KMS-11 (cell line): ENCODE data around the gene DYNLT5.
"Not testable (repeated sequence)": the region's sequence is repeated elsewhere in the genome, so short reads cannot be mapped to it uniquely, and the experiment has no call there.

Source experiments
- H2AFZ ChIP-seq: fragments of 200-600 bp; sonication (generic); 2 replicates; pipeline ENCODE4 v1.6.1; 2016; ENCODE audit warnings: antibody characterized with exemption, mixed run types, low read depth
- H3K27ac ChIP-seq: fragments of 200-600 bp; sonication (generic); 2 replicates; pipeline ENCODE4 v1.6.1; 2016; ENCODE audit warnings: mild to moderate bottlenecking, mixed run types
- H3K27me3 ChIP-seq: fragments of 200-600 bp; sonication (generic); 2 replicates; pipeline ENCODE4 v1.6.1; 2017; ENCODE audit warnings: mild to moderate bottlenecking, low read depth, mixed run types, moderate library complexity; ENCODE audit not compliant: insufficient read depth
- H3K36me3 ChIP-seq: fragments of 200-600 bp; sonication (generic); 2 replicates; pipeline ENCODE4 v1.6.1; 2017; ENCODE audit warnings: mild to moderate bottlenecking, mixed run types; ENCODE audit not compliant: insufficient read depth
- H3K4me1 ChIP-seq: fragments of 200-600 bp; sonication (generic); 2 replicates; pipeline ENCODE4 v1.6.1; 2016; ENCODE audit warnings: mild to moderate bottlenecking, low read depth, mixed run types; ENCODE audit not compliant: poor library complexity, severe bottlenecking
- H3K4me2 ChIP-seq: fragments of 200-600 bp; sonication (generic); 2 replicates; pipeline ENCODE4 v1.7.0; 2016; ENCODE audit warnings: mild to moderate bottlenecking, mixed run types
- H3K4me3 ChIP-seq: fragments of 200-600 bp; sonication (generic); IDR thresholded peaks from 2 replicates; pipeline ENCODE4 v1.6.1; 2017; ENCODE audit warnings: low read depth, low read length, mixed read lengths; ENCODE audit not compliant: insufficient read depth
- H3K79me2 ChIP-seq: fragments of 200-600 bp; sonication (generic); 2 replicates; pipeline ENCODE4 v1.6.1; 2016; ENCODE audit warnings: low read depth, mixed run types; ENCODE audit not compliant: insufficient read depth
- H3K9ac ChIP-seq: fragments of 200-600 bp; sonication (generic); 2 replicates; pipeline ENCODE4 v1.6.1; 2016; ENCODE audit warnings: mild to moderate bottlenecking, mixed run types
- H4K20me1 ChIP-seq: fragments of 200-600 bp; sonication (generic); 2 replicates; pipeline ENCODE4 v1.6.1; 2016; ENCODE audit warnings: mild to moderate bottlenecking, mixed run types; ENCODE audit not compliant: insufficient read depth
- TF ChIP-seq, protein P1 (sequence below): fragments of 200-600 bp; sonication (generic); conservative IDR thresholded peaks from 2 replicates; pipeline ENCODE4 v1.6.1; 2017; ENCODE audit warnings: low read depth, mild to moderate bottlenecking, antibody characterized with exemption, low read length, moderate library complexity, mixed read lengths

The DYNLT5 gene

DNA sequence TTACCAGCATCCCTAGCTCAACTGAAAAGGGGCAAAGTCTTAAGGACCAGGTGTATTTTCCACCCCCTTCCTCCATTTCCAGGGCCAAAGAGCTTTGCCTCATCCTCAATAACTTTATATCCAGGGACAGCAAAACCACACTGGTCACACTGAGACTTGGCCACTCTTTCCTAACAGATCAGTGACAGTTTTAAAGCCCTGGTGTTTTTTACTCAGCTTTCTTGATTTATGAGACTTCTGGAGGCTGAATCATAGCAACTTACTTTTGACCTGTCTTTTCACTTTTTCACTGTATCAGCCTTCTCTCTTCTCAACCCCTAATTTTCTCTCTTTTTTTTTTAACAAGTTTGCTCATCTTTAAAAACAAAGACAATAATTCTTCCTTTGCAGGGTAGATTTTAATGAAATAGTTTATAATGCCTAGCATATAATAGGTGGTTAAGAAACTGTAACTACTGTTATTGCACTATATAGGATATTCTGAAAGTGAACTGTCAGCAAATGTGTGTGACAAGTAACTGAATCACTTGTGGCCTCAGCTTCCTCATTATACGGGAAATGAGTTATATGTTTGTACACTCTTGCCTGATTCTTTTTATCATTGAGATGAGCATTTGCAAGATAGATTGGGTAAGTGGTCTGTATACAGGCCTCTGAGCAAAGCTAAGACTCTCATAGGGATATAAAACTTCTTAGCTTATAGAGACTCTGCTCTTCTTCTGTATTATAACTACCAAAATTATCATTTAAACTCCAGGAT lies 19.7 kb upstream of the DYNLT5 start:
- no peak overlapping the region; the same call in 1 of the 2 replicates for H3K9ac ChIP-seq
- peak overlapping the region; percentile 68 for H3K27ac ChIP-seq
- H3K4me3 ChIP-seq = no peak overlapping the region
- H3K4me2 ChIP-seq = peak overlapping the region; percentile 90
- no peaks in the 10 kb centered on the region for H3K36me3 ChIP-seq
- TF ChIP-seq, protein P1, sequence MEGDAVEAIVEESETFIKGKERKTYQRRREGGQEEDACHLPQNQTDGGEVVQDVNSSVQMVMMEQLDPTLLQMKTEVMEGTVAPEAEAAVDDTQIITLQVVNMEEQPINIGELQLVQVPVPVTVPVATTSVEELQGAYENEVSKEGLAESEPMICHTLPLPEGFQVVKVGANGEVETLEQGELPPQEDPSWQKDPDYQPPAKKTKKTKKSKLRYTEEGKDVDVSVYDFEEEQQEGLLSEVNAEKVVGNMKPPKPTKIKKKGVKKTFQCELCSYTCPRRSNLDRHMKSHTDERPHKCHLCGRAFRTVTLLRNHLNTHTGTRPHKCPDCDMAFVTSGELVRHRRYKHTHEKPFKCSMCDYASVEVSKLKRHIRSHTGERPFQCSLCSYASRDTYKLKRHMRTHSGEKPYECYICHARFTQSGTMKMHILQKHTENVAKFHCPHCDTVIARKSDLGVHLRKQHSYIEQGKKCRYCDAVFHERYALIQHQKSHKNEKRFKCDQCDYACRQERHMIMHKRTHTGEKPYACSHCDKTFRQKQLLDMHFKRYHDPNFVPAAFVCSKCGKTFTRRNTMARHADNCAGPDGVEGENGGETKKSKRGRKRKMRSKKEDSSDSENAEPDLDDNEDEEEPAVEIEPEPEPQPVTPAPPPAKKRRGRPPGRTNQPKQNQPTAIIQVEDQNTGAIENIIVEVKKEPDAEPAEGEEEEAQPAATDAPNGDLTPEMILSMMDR = no peak
- H3K27me3 ChIP-seq = no peaks in the 10 kb centered on the region
- peaks cover 39% of the 10 kb centered on the region for H3K4me1 ChIP-seq
- no peaks in the 10 kb centered on the region for H3K79me2 ChIP-seq
- peak overlapping the region; percentile 34; the same call in 1 of the 2 replicates for H2AFZ ChIP-seq
- H4K20me1 ChIP-seq = no peaks in the 10 kb centered on the region

DNA sequence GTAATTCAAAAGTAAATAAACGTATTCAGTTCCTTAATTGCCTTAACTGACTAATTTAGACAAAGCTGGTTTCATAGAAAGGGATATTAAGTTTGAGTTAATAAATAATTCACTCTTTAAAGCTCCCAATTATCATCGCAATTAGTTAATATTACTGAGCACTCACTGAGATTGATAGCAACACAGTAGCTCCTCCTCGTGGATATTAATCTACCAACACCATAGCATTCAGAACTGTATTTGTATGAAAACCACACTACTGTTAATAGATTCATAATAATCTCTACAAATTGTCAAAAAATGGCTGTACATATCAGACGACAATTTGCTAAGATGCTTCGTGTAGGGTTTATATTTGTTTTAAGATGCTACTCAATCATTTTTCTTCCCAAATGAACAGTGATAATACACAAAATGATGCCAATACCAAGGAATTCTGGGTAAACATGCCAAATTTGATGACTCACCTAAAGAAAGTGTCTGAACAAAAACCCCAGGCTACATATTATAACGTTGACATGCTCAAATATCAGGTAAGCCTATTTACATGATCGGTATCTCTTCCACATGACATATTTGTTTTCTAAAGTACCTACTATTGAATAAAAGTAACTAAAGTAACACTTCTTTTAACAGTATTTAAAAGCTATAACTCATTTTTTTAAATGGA lies 18.8 kb upstream of the DYNLT5 start:
- Histone ChIP-seq H4K20me1 (no peaks in the 10 kb centered on the region), H3K36me3 (no peaks in the 10 kb centered on the region), H3K27me3 (no peaks in the 10 kb centered on the region), H3K4me3 (no peak overlapping the region), H2AFZ (peak overlapping the region; percentile 34; the same call in 1 of the 2 replicates), H3K27ac (peak overlapping the region; percentile 68), H3K4me2 (peak overlapping the region; percentile 90), H3K9ac (no peak overlapping the region; the same call in 1 of the 2 replicates), H3K79me2 (no peaks in the 10 kb centered on the region), H3K4me1 (peaks cover 41% of the 10 kb centered on the region)
- TF ChIP-seq, protein P1 = no peak; the same call in 1 of the 2 replicates

DNA sequence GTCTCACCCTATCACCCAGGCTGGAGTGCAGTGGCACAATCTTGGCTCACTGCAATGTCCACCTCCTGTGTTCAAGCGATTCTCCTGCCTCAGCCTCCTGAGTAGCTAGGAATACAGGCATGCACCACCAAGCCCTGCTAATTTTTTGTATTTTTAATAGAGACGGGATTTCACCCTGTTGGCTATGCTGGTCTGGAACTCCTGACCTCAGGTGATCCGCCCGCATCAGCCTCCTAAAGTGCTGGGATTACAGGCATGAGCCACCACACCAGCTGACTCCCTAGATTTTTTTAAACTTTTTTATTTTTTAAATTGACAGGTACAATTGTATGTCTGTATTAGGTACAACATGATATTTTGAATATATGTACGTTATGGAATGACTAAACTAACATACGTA lies 17.7 kb upstream of the DYNLT5 start:
- not testable (repeated sequence) for H3K79me2 ChIP-seq, H3K4me3 ChIP-seq, H3K36me3 ChIP-seq, H3K27me3 ChIP-seq, H2AFZ ChIP-seq, H4K20me1 ChIP-seq, H3K27ac ChIP-seq, H3K9ac ChIP-seq
- peaks cover 51% of the 10 kb centered on the region for H3K4me1 ChIP-seq
- H3K4me2 ChIP-seq = peak overlapping the region; percentile 90; the same call in 1 of the 2 replicates

DNA sequence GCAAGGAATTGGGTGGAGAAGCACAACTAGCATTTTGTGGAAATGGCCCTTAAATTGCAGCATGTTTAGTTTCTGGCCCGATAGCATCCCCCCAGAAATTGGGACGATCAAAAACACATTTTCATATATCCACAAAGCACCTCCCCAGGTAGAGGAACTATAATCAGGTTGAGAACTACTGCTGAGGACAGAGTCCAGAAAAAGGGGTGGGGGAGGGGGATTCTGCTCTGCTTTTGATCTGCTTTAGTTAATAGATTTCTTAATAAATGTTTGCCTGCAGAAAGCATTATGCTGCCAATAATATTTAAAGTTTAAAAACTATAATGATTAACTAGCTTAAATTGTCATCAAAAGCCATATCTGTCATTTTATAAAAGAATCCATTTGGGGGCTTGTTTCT lies 14.4 kb upstream of the DYNLT5 start:
- H3K4me3 ChIP-seq = no peak overlapping the region
- H3K4me1 ChIP-seq = peaks cover 48% of the 10 kb centered on the region
- no peak overlapping the region for H3K4me2 ChIP-seq
- no peaks in the 10 kb centered on the region for H3K36me3 ChIP-seq
- no peaks in the 10 kb centered on the region for H3K79me2 ChIP-seq
- no peak overlapping the region for H3K27ac ChIP-seq
- TF ChIP-seq, protein P1 = no peak
- no peak overlapping the region for H2AFZ ChIP-seq
- no peaks in the 10 kb centered on the region for H4K20me1 ChIP-seq
- no peak overlapping the region for H3K9ac ChIP-seq
- H3K27me3 ChIP-seq = no peaks in the 10 kb centered on the region
